HG03558 (cell line): Measurements from ENCODE around the gene SLC2A10.
"Not testable (repeated sequence)": the region's sequence is repeated elsewhere in the genome, so short reads cannot be mapped to it uniquely, and the experiment has no call there.

Source experiments
- ATAC-seq: cut with Tn5 transposase; IDR thresholded peaks from one replicate; pipeline ENCODE4 v1.9.1; 2021; ENCODE audit warnings: moderate number of reproducible peaks; ENCODE audit not compliant: unreplicated experiment; ENCODE audit errors: extremely low read depth

Gene SLC2A10

DNA sequence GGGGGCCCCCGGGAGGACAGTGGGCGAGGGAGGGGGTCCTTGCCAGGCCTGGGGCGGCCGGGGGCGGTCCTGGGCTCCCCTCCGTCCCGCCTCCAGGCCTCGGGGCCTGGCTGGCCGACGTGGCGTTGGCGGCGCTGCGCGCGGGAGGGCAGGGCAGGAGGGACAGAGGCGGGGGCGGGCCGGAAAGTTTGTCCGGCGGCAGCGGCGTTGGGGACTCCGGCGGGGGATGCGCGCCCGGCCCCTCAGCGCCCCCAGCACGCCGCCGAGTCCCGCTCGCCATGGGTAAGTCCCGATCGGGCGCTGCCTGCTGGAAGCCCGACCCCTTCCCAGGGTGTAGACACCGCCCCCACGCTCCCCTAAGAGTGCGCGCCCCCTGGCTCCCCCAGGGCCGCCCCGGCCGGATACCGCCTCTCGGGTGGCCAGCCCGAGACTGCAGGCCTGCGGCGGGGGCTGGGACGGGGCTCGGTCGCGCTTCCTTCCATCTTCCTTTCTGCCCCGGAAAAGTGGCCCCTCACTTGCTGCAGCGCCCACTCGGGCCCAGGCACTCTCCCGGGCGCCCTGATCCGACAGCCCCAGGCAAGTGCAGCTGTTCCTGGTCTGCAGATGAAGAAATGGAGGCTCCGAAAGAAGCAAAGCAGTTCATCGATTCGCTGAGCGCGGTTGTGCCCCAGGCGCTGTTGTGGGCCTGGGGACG lies at the start of gene SLC2A10:
TSS of gene SLC2A10 (plus strand) at position 191 of the 694 bp plus-strand sequence. CDS start at position 279, 88 bp downstream.
- no peak for ATAC-seq

DNA sequence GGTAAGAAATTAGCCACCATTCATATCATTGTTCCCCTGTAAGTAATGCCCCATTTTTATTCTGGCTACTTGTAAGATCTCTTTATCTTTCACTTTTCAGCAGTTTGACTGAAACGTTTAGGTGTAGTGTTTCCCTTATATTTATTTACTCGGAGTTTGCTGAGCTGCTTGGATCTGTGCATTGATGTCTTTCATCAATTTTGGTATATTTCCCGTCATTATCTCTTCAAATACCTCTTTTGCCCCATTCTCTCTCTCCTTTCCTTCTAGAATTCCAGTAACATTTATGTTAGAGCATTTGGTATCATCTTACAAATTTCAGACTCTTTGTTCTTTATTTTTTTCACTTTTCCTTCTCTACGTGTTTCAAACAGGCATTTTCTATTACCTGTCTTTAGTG lies 49.0 kb upstream of the SLC2A10 start:
- no peak for ATAC-seq

- ATAC-seq = no peak
Measured at GRCh38 chr20:46661659-46662058, 47.8 kb upstream of the SLC2A10 start.

DNA sequence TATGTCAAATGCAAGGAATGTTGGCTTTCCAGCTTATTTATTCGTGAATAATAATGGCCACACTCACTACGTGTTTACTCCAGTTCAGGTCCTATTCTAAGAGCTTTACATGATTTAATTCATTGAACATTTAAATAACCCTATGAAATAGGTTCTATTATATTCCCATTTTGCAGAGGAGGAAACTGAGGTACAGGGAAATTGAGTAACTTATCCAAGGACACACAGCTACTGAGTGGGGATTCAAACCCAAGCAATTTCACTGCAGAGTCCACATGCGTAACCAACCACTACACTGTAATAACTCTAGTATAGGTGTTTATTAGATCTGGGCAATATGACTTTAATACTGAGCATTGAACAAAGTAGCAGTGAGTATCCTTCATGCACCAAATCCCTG lies 45.9 kb upstream of the SLC2A10 start:
- ATAC-seq = no peak

DNA sequence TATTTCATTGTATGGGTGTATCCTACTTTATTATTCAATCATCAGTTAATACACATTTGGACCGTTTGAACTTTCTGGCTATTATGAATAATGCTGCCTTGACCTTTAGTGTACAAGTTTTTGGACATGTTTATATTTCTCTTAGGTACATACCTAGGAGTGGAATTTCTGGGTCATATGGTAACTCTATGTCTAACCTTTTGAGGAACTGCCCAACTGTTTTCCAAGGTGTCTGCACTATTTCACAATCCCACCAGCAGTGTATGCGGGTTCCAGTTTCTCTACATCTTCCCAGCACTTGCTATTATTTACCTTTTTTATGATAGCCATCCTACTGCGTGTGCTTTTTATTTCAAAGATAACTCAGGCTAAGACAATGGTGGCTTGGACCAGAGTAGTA lies 43.8 kb upstream of the SLC2A10 start:
- no peak for ATAC-seq

DNA sequence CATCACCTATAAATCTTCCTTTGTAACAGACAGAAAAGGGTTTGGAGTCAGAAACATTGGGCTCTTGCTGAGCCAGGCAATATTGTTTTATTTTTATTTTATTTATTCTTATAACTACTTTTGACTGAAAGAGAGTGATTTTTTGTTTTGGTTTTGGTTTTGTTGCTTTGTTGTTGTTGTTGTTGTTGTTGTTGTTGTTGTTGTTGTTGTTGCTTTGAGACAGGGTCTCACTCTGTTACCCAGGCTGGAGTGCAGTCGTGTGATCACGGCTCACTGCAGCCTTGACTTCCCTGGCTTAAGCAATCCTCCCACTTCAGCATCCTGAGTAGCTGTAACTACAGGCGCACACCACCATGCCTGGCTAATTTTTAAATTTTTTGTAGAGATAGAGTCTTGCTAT lies 43.1 kb upstream of the SLC2A10 start:
- ATAC-seq = no peak

GRCh38 chr20:46666818-46667515 lies 42.5 kb upstream of the SLC2A10 start:
- ATAC-seq = no peak

DNA sequence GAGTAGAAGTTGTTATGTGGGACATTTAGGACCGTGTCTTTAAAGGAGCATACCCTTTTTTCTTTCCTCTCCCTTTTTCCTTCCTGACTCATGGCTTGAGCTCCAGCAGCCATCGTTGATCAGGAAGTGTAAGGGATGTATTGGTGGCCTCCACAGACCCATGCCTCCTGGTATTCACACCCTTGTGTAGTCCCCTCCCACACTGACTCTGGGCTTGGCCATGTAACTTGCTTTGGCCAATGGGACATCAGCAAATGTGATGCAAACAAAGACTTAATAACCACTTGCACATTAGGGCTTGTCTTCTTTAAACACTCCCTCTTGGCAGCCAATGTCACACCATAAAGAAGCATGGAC lies 39.2 kb upstream of the SLC2A10 start:
- ATAC-seq = no peak

GRCh38 chr20:46670585-46671584 lies 38.6 kb upstream of the SLC2A10 start:
- no peak for ATAC-seq

DNA sequence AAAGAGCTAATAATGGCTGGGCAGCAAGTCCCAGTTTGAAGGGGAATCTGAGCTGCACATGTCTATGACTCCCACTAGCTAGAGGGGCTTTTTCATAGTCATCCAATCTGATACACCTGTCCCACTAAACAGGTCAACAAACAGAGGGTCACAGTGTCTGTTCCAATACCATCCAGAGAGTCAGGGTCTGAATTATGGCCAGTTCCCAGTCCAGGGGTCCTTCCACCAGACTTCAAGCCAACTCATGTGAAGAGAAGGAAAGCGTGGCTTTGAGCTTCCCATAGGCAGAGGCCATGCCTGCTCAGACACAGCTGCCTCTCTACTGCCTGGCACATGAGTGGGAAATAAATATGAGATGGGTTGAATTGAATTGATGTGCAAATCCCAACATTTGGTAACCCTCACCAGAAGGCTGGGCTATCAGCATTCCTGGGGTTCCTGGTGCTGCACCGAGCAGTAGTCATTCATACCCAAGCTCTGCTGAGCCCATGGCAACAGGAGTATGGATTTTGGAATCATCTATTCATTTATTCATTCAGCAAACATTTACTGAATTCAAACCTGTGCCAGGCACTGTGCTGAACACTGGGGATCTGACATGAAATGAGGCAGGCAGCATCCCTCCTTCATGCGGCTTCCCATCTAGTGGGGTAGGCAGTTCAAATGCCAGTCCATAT lies 37.4 kb upstream of the SLC2A10 start:
- ATAC-seq = no peak

GRCh38 chr20:46672543-46673148 lies 36.8 kb upstream of the SLC2A10 start:
- no peak for ATAC-seq

- no peak for ATAC-seq
Measured at GRCh38 chr20:46673394-46674252, 35.8 kb upstream of the SLC2A10 start.

- ATAC-seq = no peak
Measured at GRCh38 chr20:46674253-46675083, 35.0 kb upstream of the SLC2A10 start.

- not testable (repeated sequence) for ATAC-seq
Measured at GRCh38 chr20:46676649-46677316, 32.7 kb upstream of the SLC2A10 start.

- ATAC-seq = no peak
Measured at GRCh38 chr20:46677608-46678007, 31.8 kb upstream of the SLC2A10 start.

- ATAC-seq = no peak
Measured at GRCh38 chr20:46678516-46678915, 30.9 kb upstream of the SLC2A10 start.

- ATAC-seq = no peak
Measured at GRCh38 chr20:46680684-46681031, 28.8 kb upstream of the SLC2A10 start.
